Loucy (cell line): ENCODE results near the gene SH3PXD2A.

Experiments
- EZH2phosphoT487 ChIP-seq: fragments of 200-600 bp; IDR thresholded peaks from 2 replicates; pipeline ENCODE4 v1.6.1; 2018; ENCODE audit warnings: antibody characterized with exemption, mild to moderate bottlenecking, moderate library complexity, borderline replicate concordance
- TF ChIP-seq, protein P1 (sequence below): fragments of 200-600 bp; sonication (generic); conservative IDR thresholded peaks from 2 replicates; pipeline ENCODE4 v1.5.1; 2014; ENCODE audit warnings: mild to moderate bottlenecking, antibody characterized with exemption, low read length

DNA sequence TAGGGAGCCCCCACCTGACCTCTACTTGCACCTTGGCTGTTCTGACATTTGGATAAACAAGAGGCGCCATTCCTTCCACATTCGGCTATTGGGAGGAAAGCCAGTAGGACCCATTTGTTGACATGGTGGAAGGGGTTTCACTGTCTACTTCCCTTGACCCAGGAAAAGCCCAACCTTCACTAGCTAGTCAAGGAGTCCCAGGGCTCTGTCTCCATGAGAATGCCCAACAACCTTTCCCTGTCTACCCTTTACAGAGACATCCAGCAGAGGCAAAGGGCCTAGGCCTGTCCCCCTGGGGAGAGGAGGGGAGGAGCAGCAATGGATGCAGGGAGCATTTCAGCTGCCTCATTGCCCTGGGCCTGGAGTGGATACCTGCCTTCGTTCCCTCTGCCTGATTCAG lies 225.8 kb downstream of the SH3PXD2A start:
- TF ChIP-seq, protein P1, sequence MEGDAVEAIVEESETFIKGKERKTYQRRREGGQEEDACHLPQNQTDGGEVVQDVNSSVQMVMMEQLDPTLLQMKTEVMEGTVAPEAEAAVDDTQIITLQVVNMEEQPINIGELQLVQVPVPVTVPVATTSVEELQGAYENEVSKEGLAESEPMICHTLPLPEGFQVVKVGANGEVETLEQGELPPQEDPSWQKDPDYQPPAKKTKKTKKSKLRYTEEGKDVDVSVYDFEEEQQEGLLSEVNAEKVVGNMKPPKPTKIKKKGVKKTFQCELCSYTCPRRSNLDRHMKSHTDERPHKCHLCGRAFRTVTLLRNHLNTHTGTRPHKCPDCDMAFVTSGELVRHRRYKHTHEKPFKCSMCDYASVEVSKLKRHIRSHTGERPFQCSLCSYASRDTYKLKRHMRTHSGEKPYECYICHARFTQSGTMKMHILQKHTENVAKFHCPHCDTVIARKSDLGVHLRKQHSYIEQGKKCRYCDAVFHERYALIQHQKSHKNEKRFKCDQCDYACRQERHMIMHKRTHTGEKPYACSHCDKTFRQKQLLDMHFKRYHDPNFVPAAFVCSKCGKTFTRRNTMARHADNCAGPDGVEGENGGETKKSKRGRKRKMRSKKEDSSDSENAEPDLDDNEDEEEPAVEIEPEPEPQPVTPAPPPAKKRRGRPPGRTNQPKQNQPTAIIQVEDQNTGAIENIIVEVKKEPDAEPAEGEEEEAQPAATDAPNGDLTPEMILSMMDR = no peak
- no peak for TF ChIP-seq EZH2phosphoT487
